K562 (cell line): ENCODE measurements around the gene SH3D19. TPM values are rescaled to one million over a fixed set of nuclear protein-coding genes. Genes with fewer than 3 reads are reported as not detected.

Experiments used
- ATAC-seq: fragments of 200-7000 bp; cut with Tn5 transposase; 3 replicates; pipeline ENCODE4 v1.9.1; 2020; ENCODE audit warnings: moderate library complexity
- BruUV-seq: library from RNA; stranded (reverse); fragments of 400-500 nt; replicated peaks from 2 replicates; lab custom pipeline; 2021; lab: Mats Ljungman, UMichigan
- CTCF ChIA-PET: fragments of 300-600 bp; formaldehyde crosslinking; extraction: SDS; loops from one replicate; lab custom pipeline; 2021; ENCODE audit warnings: low intra/inter-chr PET ratio; lab: Yijun Ruan, JAX
- POLR2A ChIA-PET: fragments of 300-600, 350-650 bp; sonication (Branson Sonifier 250); formaldehyde crosslinking; extraction: SDS; loops from one replicate; lab custom pipeline; 2021; ENCODE audit warnings: antibody characterized with exemption, inconsistent platforms; lab: Yijun Ruan, JAX
- DNase-seq, 4 experiments: peaks; one replicate each; pipeline versions ENCODE4 v3.0.0 to v3.0.0-alpha.2; 2011 to 2018; ENCODE audit warnings: low spot score in 3 of 4, mixed read lengths in 3 of 4; ENCODE audit errors: extremely low read depth in 1 of 4
- FAIRE-seq: peaks from 2 replicates; lab custom pipeline; 2011; peaks lifted over from hg19 to GRCh38; lab: Jason Lieb, UNC
- H2AFZ ChIP-seq: 2 replicates; pipeline ENCODE4 v1.6.0; 2011; ENCODE audit warnings: low read depth, low read length, control low read depth, inconsistent platforms
- H3K27ac ChIP-seq: fragments of 200-600 bp; 3 replicates; pipeline ENCODE4 v1.8.0; 2011; ENCODE audit warnings: low read depth, mild to moderate bottlenecking, control low read depth, inconsistent platforms, low read length, moderate library complexity, mixed read lengths; ENCODE audit errors: extremely low read depth
- H3K27me3 ChIP-seq, 2 experiments: fragments of 300-600 bp in 1 of 2; 2 replicates in 1 of 2; 3 replicates in 1 of 2; pipeline versions ENCODE4 v1.6.0 to v1.8.0; 2011; ENCODE audit warnings: inconsistent platforms in 2 of 2, low read length in 2 of 2, mild to moderate bottlenecking in 1 of 2, mixed read lengths in 1 of 2, moderate library complexity in 1 of 2; ENCODE audit not compliant: control insufficient read depth in 2 of 2, insufficient read depth in 2 of 2
- H3K36me3 ChIP-seq: fragments of 300-600 bp; 3 replicates; pipeline ENCODE4 v1.8.0; 2011; ENCODE audit warnings: mild to moderate bottlenecking, low read length, inconsistent platforms; ENCODE audit not compliant: control insufficient read depth, insufficient read depth
- H3K4me1 ChIP-seq, 2 experiments: fragments of 200-600 bp in 1 of 2; replicated peaks in 1 of 2; 2 replicates in 1 of 2; 3 replicates in 1 of 2; pipeline versions ENCODE4 v1.5.1 to v1.8.0; 2011; ENCODE audit warnings: inconsistent platforms in 2 of 2, low read length in 2 of 2, mild to moderate bottlenecking in 1 of 2, mixed read lengths in 1 of 2, moderate library complexity in 1 of 2; ENCODE audit not compliant: control insufficient read depth in 2 of 2, insufficient read depth in 2 of 2
- H3K4me2 ChIP-seq: 2 replicates; pipeline ENCODE4 v1.6.1; 2011; ENCODE audit warnings: low read length, control low read depth, inconsistent platforms, mixed read lengths; ENCODE audit not compliant: insufficient read depth
- H3K4me3 ChIP-seq: fragments of 200-600 bp; sonication (generic), shearing (Covaris generic); 2 replicates; pipeline ENCODE4 v1.5.1; 2016; ENCODE audit warnings: control low read depth, inconsistent platforms
- H3K79me2 ChIP-seq: fragments of 200-600 bp; 3 replicates; pipeline ENCODE4 v1.8.0; 2011; ENCODE audit warnings: low read length, inconsistent platforms; ENCODE audit not compliant: control insufficient read depth, insufficient read depth
- H3K9ac ChIP-seq, 2 experiments: 2 replicates each; pipeline versions ENCODE4 v1.6.0 to v1.6.1; 2011; ENCODE audit warnings: low read depth in 2 of 2, low read length in 2 of 2, control low read depth in 1 of 2, inconsistent platforms in 1 of 2, mild to moderate bottlenecking in 1 of 2, mixed read lengths in 1 of 2; ENCODE audit not compliant: insufficient read depth in 1 of 2
- H3K9me1 ChIP-seq: one replicate; pipeline ENCODE4 v1.6.0; 2011; ENCODE audit warnings: inconsistent platforms, mild to moderate bottlenecking, low read length, moderate library complexity; ENCODE audit not compliant: control insufficient read depth, insufficient read depth
- H3K9me3 ChIP-seq: replicated peaks from 2 replicates; pipeline ENCODE4 v1.5.1; 2011; ENCODE audit warnings: low read depth, low read length, inconsistent platforms; ENCODE audit not compliant: control insufficient read depth, insufficient read depth
- H4K20me1 ChIP-seq: replicated peaks from 2 replicates; pipeline ENCODE4 v1.6.1; 2011; ENCODE audit warnings: low read length, inconsistent platforms, mixed read lengths; ENCODE audit not compliant: control insufficient read depth, insufficient read depth
- CBFA2T2 ChIP-seq: fragments of 450-650 bp; conservative IDR thresholded peaks from 2 replicates; pipeline ENCODE4 v1.6.1; 2017; ENCODE audit warnings: mild to moderate bottlenecking
- CGGBP1 ChIP-seq: fragments of 250-450 bp; sonication (Bioruptor Pico); IDR thresholded peaks from 2 replicates; pipeline ENCODE4 v1.9.0; 2021; ENCODE audit warnings: mild to moderate bottlenecking
- CREB3 ChIP-seq: fragments of 450-650 bp; conservative IDR thresholded peaks from 2 replicates; pipeline ENCODE4 v1.6.1; 2016; ENCODE audit warnings: missing genetic modification characterization, low read depth, mild to moderate bottlenecking, missing compliant biosample characterization, moderate library complexity
- DMBX1 ChIP-seq: fragments of 250-450 bp; sonication (Bioruptor Pico); IDR thresholded peaks from 2 replicates; pipeline ENCODE4 v1.8.0; 2022; ENCODE audit warnings: inconsistent platforms, mild to moderate bottlenecking, moderate library complexity, borderline replicate concordance
- POLR3A ChIP-seq: IDR thresholded peaks from 2 replicates; pipeline ENCODE4 v1.6.1; 2011; ENCODE audit warnings: borderline replicate concordance, mild to moderate bottlenecking, moderate library complexity; ENCODE audit not compliant: insufficient read length, insufficient read depth; ENCODE audit errors: extremely low read depth
- SRSF9 ChIP-seq: fragments of 200-400 bp; formaldehyde crosslinking; IDR thresholded peaks from 2 replicates; pipeline ENCODE4 v1.6.1; 2017; ENCODE audit warnings: low read depth, low read length, borderline replicate concordance
- TAF7 ChIP-seq: fragments of 450-650 bp; IDR thresholded peaks from 2 replicates; pipeline ENCODE4 v1.6.1; 2016; ENCODE audit warnings: missing genetic modification characterization, missing compliant biosample characterization
- VEZF1 ChIP-seq: fragments of 200-800 bp; sonication (Bioruptor generic); IDR thresholded peaks from 2 replicates; pipeline ENCODE4 v1.6.1; 2017; ENCODE audit warnings: missing genetic modification characterization, missing compliant biosample characterization
- ZBTB33 ChIP-seq: sonication (generic); formaldehyde crosslinking; IDR thresholded peaks from 2 replicates; pipeline ENCODE4 v1.8.1; 2023; ENCODE audit warnings: mild to moderate bottlenecking, missing genetic modification reagents
- ZBTB9 ChIP-seq: fragments of 450-650 bp; formaldehyde crosslinking; IDR thresholded peaks from 2 replicates; pipeline ENCODE4 v1.4.0; 2020; ENCODE audit warnings: mild to moderate bottlenecking, moderate library complexity
- ZNF384 ChIP-seq: IDR thresholded peaks from 2 replicates; pipeline ENCODE4 v1.6.1; 2012; ENCODE audit warnings: low read depth, low read length, improper control_type of control experiment
- ZNF766 ChIP-seq: fragments of 200-800 bp; sonication (Bioruptor generic); conservative IDR thresholded peaks from 2 replicates; pipeline ENCODE4 v1.6.1; 2016; ENCODE audit warnings: missing genetic modification characterization, missing compliant biosample characterization
- WGBS: fragments of 100-300 bp; shearing (Covaris generic); methylation state at CpG from one replicate; pipeline ENCODE4 v1.1.6; 2016; ENCODE audit warnings: low coverage, mixed read lengths; ENCODE audit not compliant: insufficient coverage; ENCODE audit errors: missing lambda C conversion rate; 5-methylcytosine and 5-hydroxymethylcytosine counted together
- in situ Hi-C: fragments of 300-500 bp; cut with MboI; formaldehyde crosslinking; loops from 4 replicates; pipeline ENCODE4 v1.15.0; 2018; ENCODE audit warnings: inconsistent platforms, mixed read lengths
- intact Hi-C: fragments of 100-400 bp; cut with micrococcal nuclease; formaldehyde crosslinking; loops from 2 replicates; pipeline ENCODE4 v1.14.2; 2022
- polyA plus RNA-seq, 8 experiments: library from polyadenylated mRNA; depleted of rRNA in 4 of 8; stranded (reverse) in 5 of 8; unstranded in 3 of 8; fragments of >200 nt; fragmentation: Nextera tagmentation in 2 of 8; fragmentation: Illumina TruSeq in 1 of 8; extraction: Ambion mirVana in 2 of 8; extraction: Trizol in 1 of 8; gene quantifications; 2 replicates each; pipeline versions ENCODE4 v1.2.1 to v1.2.3, GENCODE V29; 2011 to 2014; ENCODE audit warnings: inconsistent platforms in 1 of 8, missing spikeins in 1 of 8
- total RNA-seq, 7 experiments: library from RNA; depleted of rRNA in 6 of 7; stranded (reverse); fragments of >200 nt in 6 of 7; fragmentation: Illumina TruSeq in 2 of 7; extraction: Trizol in 2 of 7; gene quantifications; 2 replicates each; pipeline versions ENCODE4 v1.2.1 to v1.2.3, GENCODE V29; 2011 to 2021; ENCODE audit warnings: low replicate concordance in 1 of 7

Gene SH3D19
- total and polyA plus RNA-seq, 9 of the 15 experiments (the other 6 are each of a cell fraction or from before 2014, with no cell fraction given), result 0.42 to 2.2 (median 1.1) TPM; not detected in 6

- TF ChIP-seq VEZF1 (CRISPR knock-in tag) (no peak), POLR3A (no peak), SRSF9 (no peak)
- TF ChIP-seq, all 486 proteins: peak for 0
These were observed 19.5 kb upstream of the SH3D19 start (continued) for GRCh38 chr4:151344948-151345347.

- CTCF ChIA-PET, result no interaction called here
- 0% methylated on average over 5 of the region's 5 CpGs for WGBS
- TF ChIP-seq ZBTB9 (CRISPR knock-in tag) (no peak), CBFA2T2 (no peak), ZNF766 (CRISPR knock-in tag) (no peak), CGGBP1 (CRISPR knock-in tag) (no peak), ZNF384 (no peak), CREB3 (no peak), DMBX1 (CRISPR knock-in tag) (no peak), ZBTB33 (no peak), TAF7 (tag) (no peak)
These were observed 15.5 kb upstream of the SH3D19 start for GRCh38 chr4:151340751-151341385.

More at GRCh38 chr4:151340751-151341385, 15.5 kb upstream of the SH3D19 start:
- no peak overlapping the region for H3K27ac ChIP-seq
- ATAC-seq, result no peak
- no peak for DNase-seq
- in situ Hi-C loops (no loop called here), intact Hi-C loops (no loop called here)
- peak; percentile 26 for FAIRE-seq
- no peaks in the 10 kb centered on the region for H3K36me3 ChIP-seq
- no peaks in the 10 kb centered on the region for H3K9me1 ChIP-seq
- POLR2A ChIA-PET, result no interaction called here
- no peaks in the 10 kb centered on the region for H4K20me1 ChIP-seq
- no peaks in the 10 kb centered on the region for H3K9me3 ChIP-seq
- H3K4me1 ChIP-seq, result no peaks in the 10 kb centered on the region
- no peaks in the 10 kb centered on the region for H3K79me2 ChIP-seq
- BruUV-seq, result no TSS peak
- no peaks in the 10 kb centered on the region; a peak in 2 of 5 replicates for H3K27me3 ChIP-seq
- no peak overlapping the region for H3K4me3 ChIP-seq
- H2AFZ ChIP-seq, result no peak overlapping the region
- H3K9ac ChIP-seq, result no peak overlapping the region
- no peak overlapping the region for H3K4me2 ChIP-seq
